ENCODE data around the gene TPM2.

Gene TPM2

DNA sequence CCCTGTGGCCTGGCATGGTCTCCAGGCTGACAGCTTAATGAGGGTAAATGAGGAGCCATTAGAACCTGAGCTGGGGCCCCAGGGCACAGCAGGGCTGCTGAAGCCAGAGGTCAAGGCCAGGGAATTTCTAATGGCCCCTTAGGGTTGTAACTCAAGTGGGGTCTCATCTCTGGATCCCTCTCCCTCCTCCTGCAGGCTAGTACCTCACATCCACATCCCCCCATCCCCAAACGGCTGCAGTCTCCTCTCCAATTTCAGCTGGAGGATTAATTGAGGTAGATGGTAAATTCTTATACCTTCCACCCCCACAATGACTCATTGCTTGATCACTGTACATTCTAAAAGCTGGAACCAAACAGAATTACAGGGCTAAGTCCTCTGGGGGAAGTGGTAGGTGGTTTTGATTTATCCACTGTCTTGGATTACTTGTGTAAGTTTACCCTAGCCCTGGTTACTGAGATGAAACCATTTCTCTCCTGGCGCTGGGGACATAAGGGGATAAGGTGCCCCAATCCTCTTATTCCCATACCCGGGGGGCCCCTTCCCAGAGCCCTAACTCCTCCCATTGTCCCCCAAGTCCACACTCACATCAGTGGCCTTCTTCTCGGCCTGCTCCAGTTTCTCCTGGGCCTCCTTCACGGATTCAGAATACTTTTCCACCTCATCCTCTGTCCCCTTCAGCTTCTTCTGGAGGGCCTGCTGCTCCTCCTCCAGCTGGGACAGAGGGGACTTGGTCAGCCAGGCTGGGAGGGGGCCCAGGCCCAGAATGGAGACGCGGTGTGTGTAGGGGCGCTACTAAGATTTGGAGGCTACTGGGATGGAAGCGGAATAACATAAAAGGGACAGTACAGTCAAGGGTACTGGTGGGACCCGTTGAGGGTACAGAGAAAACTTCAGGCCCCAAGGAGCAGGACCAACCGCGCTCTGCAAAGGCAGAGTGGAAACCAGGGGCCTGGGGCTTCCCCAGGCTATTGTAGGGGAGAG, 875 bp downstream of the TPM2 start:
- no peak for TF ChIP-seq CTCF (IDR thresholded peaks at IDR 0.05; ENCODE audit: insufficient read depth, low read depth, low read length, missing control alignments)
- no peak overlapping the region for H3K4me3 ChIP-seq (ENCODE audit: low read depth, low read length)
- no peak for DNase-seq (ENCODE audit: low read depth)

- DNase-seq (ENCODE audit: low read depth), result no peak
- H3K4me3 ChIP-seq (ENCODE audit: low read depth, low read length), result no peak overlapping the region
- no peak for TF ChIP-seq CTCF (IDR thresholded peaks at IDR 0.05; ENCODE audit: insufficient read depth, low read depth, low read length, missing control alignments)
Observed at GRCh38 chr9:35687972-35688557, 1.7 kb downstream of the TPM2 start.

GRCh38 chr9:35687306-35687705, 2.4 kb downstream of the TPM2 start:
- no peak for TF ChIP-seq CTCF (IDR thresholded peaks at IDR 0.05; ENCODE audit: insufficient read depth, low read depth, low read length, missing control alignments)
- no peak overlapping the region for H3K4me3 ChIP-seq (ENCODE audit: low read depth, low read length)

GRCh38 chr9:35686222-35687203, 3.2 kb downstream of the TPM2 start:
- no peak overlapping the region for H3K4me3 ChIP-seq (ENCODE audit: low read depth, low read length)
- TF ChIP-seq CTCF (IDR thresholded peaks at IDR 0.05; ENCODE audit: insufficient read depth, low read depth, low read length, missing control alignments), result no peak
- no peak for DNase-seq (ENCODE audit: low read depth)

More at GRCh38 chr9:35687306-35687705, 2.4 kb downstream of the TPM2 start:
- no peak for DNase-seq (ENCODE audit: low read depth)

DNA sequence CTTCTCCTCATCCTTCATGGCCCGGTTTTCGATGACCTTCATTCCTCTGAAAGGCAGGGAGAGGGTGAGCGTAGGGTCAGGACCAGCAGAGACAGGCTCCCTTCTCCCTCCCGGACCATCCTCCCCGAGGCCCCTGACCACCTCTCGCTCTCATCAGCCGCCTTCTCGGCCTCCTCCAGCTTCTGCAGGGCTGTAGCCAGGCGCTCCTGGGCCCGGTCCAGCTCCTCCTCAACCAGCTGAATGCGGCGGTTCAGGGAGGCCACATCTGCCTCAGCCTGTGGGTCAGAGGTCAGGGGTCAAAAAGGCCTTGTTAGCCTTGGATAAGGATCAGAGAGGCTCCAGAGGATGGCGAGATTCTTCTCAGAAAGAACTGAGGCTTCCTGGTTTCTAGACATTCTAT, 4.2 kb downstream of the TPM2 start:
- no peak for TF ChIP-seq CTCF (IDR thresholded peaks at IDR 0.05; ENCODE audit: insufficient read depth, low read depth, low read length, missing control alignments)
- DNase-seq (ENCODE audit: low read depth), result no peak
- H3K4me3 ChIP-seq (ENCODE audit: low read depth, low read length), result no peak overlapping the region

- H3K4me3 ChIP-seq (ENCODE audit: low read depth, low read length), result no peak overlapping the region
- TF ChIP-seq CTCF (IDR thresholded peaks at IDR 0.05; ENCODE audit: insufficient read depth, low read depth, low read length, missing control alignments), result no peak
- DNase-seq (ENCODE audit: low read depth), result no peak
Observed at GRCh38 chr9:35684921-35685320, 4.8 kb downstream of the TPM2 start.

All from GM12865 (cell line).